ENCODE results near the gene VGLL2.

The VGLL2 gene, protein sequence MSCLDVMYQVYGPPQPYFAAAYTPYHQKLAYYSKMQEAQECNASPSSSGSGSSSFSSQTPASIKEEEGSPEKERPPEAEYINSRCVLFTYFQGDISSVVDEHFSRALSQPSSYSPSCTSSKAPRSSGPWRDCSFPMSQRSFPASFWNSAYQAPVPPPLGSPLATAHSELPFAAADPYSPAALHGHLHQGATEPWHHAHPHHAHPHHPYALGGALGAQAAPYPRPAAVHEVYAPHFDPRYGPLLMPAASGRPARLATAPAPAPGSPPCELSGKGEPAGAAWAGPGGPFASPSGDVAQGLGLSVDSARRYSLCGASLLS

DNA sequence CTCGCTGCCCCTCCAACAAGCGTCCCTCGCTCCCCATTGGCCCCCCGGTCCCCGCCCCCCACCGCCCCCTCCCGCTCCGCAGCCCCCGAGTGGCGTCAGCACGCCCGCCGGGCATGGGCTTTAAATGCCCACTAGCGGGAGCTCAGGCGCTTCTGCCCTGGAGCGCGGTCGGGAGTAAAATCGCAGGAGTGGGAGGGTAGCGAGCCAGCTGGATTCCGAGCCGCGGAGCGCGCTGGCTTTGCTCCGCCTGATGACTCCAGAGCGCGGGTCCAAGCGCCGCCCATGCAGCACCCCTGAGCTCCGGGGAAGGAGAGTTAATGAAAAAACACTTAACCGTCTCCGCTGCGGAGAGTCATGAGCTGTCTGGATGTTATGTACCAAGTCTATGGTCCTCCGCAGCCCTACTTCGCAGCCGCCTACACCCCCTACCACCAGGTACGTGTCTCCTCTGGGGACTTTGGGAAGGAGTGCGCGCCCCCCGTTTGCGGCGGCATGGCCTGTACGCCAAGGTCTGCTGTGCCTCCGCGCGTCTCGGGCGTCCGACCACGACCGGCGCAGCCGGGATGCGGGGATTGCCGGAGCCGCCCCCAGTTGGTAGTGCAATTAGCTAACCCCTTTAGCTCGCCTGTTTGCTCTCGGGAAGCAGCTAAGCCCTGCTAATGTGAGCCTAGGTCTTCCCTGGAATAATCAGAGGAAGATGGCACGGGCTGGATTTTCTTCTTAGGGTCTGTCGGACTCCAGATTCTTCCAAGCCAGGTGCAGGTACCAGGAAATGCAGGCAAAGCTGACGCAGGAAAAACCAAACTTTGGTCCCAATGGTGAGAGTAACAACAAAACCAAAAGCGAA is at the start of gene VGLL2:
Gene VGLL2, plus strand, starts transcription at position 149 of the 847 bp plus-strand sequence. Its CDS starts 206 bp downstream, at position 355.
- H3K4me3 ChIP-seq (ENCODE audit: low read depth, low read length): peak within 1 kb of the TSS; percentile 46
- DNase-seq (ENCODE audit: low read depth, low spot score): no peak

DNA sequence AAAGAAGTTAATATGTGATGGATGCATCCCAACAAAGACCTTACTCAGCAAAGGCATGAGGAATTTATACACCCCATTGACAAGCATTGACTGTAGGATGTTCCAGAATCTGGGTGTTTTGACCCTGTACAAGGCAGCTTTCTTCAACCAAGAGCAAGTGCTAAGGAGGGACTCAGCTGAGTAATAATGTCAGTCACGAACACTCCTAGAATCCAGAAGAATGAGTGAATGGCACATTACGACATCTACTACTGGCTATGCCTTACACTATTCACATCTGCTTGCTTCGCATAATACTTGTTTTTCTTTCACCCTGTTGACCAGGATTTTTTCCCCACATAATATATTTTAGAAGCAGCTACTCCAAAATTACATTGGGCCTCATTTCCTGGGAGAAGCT is 42.5 kb upstream of the VGLL2 start:
- ChIA-PET POLR2A (no interaction called here), CTCF (no interaction called here)

More for the DNA sequence above, at the start of gene VGLL2:
- ChIA-PET POLR2A (no interaction called here), CTCF (no interaction called here)
- peak; percentile 26 for TF ChIP-seq CTCF (IDR thresholded peaks at IDR 0.05; ENCODE audit: insufficient read depth, low read length, missing control alignments)

GRCh38 chr6:117226778-117227177 is 38.6 kb upstream of the VGLL2 start:
- DNase-seq (ENCODE audit: low read depth, low spot score): no peak
- ChIA-PET CTCF (no interaction called here), POLR2A (no interaction called here)
- H3K4me3 ChIP-seq (ENCODE audit: low read depth, low read length): no peak overlapping the region
- TF ChIP-seq CTCF (IDR thresholded peaks at IDR 0.05; ENCODE audit: insufficient read depth, low read length, missing control alignments): no peak

More for the DNA sequence above, 42.5 kb upstream of the VGLL2 start:
- TF ChIP-seq CTCF (IDR thresholded peaks at IDR 0.05; ENCODE audit: insufficient read depth, low read length, missing control alignments): no peak
- H3K4me3 ChIP-seq (ENCODE audit: low read depth, low read length): no peak overlapping the region
- no peak for DNase-seq (ENCODE audit: low read depth, low spot score)

DNA sequence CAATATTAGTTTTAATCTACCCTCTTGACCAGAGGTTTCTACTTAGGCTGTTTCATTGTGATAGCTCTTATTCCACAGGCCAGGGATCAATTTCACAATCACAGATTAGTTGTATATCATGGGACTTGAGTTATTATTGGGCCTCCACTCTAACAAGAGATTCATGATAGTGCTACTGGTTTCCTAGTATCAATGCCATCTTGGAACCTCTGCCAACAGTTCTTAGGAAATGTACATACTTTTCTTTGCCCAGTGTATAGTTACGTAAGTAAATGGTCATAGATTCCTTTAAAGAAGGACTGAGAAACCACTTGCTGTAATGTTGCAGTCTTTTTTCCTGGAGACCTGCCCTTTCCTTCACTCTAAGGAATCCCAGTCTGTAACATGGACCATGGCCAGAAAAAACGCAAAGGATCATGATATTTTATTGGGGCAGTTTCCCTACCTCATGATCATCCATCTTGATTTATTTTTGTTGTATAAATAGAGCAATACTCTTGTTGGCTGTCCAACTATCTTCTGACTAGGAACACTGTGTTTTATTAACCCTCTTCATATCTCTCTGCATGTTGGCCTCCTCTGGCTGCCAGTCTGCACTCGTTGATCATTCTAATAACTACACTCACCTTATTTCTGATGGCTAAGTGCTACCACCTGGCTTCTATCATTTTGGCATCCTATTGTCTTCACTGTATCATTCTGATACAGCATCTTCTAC is 38.0 kb upstream of the VGLL2 start:
- CTCF ChIA-PET: no interaction called here
- DNase-seq (ENCODE audit: low read depth, low spot score): no peak
- H3K4me3 ChIP-seq (ENCODE audit: low read depth, low read length): no peak overlapping the region
- no peak for TF ChIP-seq CTCF (IDR thresholded peaks at IDR 0.05; ENCODE audit: insufficient read depth, low read length, missing control alignments)
- POLR2A ChIA-PET: no interaction called here

GRCh38 chr6:117228202-117228601 is 37.2 kb upstream of the VGLL2 start:
- POLR2A ChIA-PET: no interaction called here
- no peak for TF ChIP-seq CTCF (IDR thresholded peaks at IDR 0.05; ENCODE audit: insufficient read depth, low read length, missing control alignments)

DNA sequence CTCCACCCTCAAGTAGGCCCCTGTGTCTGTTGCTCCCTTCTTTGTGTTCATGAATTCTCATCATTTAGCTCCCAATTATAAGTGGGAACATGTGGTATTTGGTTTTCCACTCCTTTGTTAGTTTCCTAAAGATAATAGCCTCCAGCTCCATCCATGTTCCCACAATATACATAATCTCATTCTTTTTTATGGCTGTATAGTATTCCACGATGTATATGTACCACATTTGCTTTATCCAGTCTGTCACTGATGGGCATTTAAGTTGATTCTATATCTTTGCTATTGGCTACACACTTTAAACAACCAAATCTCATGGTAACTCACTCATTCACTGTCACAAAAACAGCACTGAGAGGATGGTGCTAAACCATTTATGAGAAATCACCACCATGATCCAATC is 35.5 kb upstream of the VGLL2 start:
- H3K4me3 ChIP-seq (ENCODE audit: low read depth, low read length): no peak overlapping the region
- TF ChIP-seq CTCF (IDR thresholded peaks at IDR 0.05; ENCODE audit: insufficient read depth, low read length, missing control alignments): no peak
- ChIA-PET CTCF (no interaction called here), POLR2A (no interaction called here)
- no peak for DNase-seq (ENCODE audit: low read depth, low spot score)

More at GRCh38 chr6:117228202-117228601, 37.2 kb upstream of the VGLL2 start:
- CTCF ChIA-PET: no interaction called here
- H3K4me3 ChIP-seq (ENCODE audit: low read depth, low read length): no peak overlapping the region
- DNase-seq (ENCODE audit: low read depth, low spot score): no peak
